Smooth muscle cell (in vitro differentiated cells): ENCODE data around the gene ISL2. TPM values are rescaled to one million over a fixed set of nuclear protein-coding genes. Genes with fewer than 3 reads are reported as not detected.

ENCODE experiments used
- DNase-seq: peaks from one replicate; lab custom pipeline; 2025; ENCODE audit not compliant: unreplicated experiment; lab: John Stamatoyannopoulos, UW
- H2AFZ ChIP-seq: fragments of 200-600 bp; sonication (generic); 2 replicates; pipeline ENCODE4 v1.6.0; 2016; ENCODE audit warnings: antibody characterized with exemption, low read depth, mild to moderate bottlenecking
- H3F3A ChIP-seq: fragments of 200-600 bp; sonication (generic); 2 replicates; pipeline ENCODE4 v1.6.0; 2017; ENCODE audit warnings: antibody characterized with exemption, low read depth
- H3K27ac ChIP-seq: fragments of 200-600 bp; sonication (generic); 2 replicates; pipeline ENCODE4 v1.5.1; 2016; ENCODE audit warnings: low read depth, mild to moderate bottlenecking
- H3K27me3 ChIP-seq: fragments of 200-600 bp; sonication (generic); 2 replicates; pipeline ENCODE4 v1.6.1; 2016; ENCODE audit warnings: low read depth, mild to moderate bottlenecking
- H3K36me3 ChIP-seq: fragments of 200-600 bp; sonication (generic); 2 replicates; pipeline ENCODE4 v1.5.1; 2016; ENCODE audit warnings: low read depth
- H3K4me1 ChIP-seq: fragments of 200-600 bp; sonication (generic); 2 replicates; pipeline ENCODE4 v1.5.1; 2016; ENCODE audit warnings: low read depth
- H3K4me2 ChIP-seq: fragments of 200-600 bp; sonication (generic); 2 replicates; pipeline ENCODE4 v1.6.0; 2016; ENCODE audit warnings: mild to moderate bottlenecking
- H3K4me3 ChIP-seq: fragments of 200-600 bp; sonication (generic); 2 replicates; pipeline ENCODE4 v1.5.1; 2016; ENCODE audit warnings: mild to moderate bottlenecking
- H3K79me2 ChIP-seq: fragments of 200-600 bp; sonication (generic); 2 replicates; pipeline ENCODE4 v1.6.0; 2016; ENCODE audit warnings: low read depth, mild to moderate bottlenecking
- H3K9ac ChIP-seq: fragments of 200-600 bp; sonication (generic); 2 replicates; pipeline ENCODE4 v1.6.0; 2016; ENCODE audit warnings: low read depth
- H3K9me3 ChIP-seq: fragments of 200-600 bp; sonication (generic); replicated peaks from 2 replicates; pipeline ENCODE4 v1.5.1; 2016; ENCODE audit warnings: low read depth
- H4K20me1 ChIP-seq: fragments of 200-600 bp; sonication (generic); 2 replicates; pipeline ENCODE4 v1.6.0; 2016; ENCODE audit warnings: low read depth
- WGBS: methylation state at CpG from one replicate; pipeline ENCODE4 v1.1.7; 2016; ENCODE audit warnings: low lambda C conversion rate; 5-methylcytosine and 5-hydroxymethylcytosine counted together
- polyA plus RNA-seq: library from polyadenylated mRNA; unstranded; fragments of >200 nt; fragmentation: Nextera tagmentation; extraction: Ambion mirVana; gene quantifications from 2 replicates; pipeline ENCODE4 v1.2.1, GENCODE V29; 2016
- total RNA-seq: library from RNA; depleted of rRNA; stranded (reverse); fragments of >200 nt; gene quantifications from 2 replicates; pipeline ENCODE4 v1.2.3, GENCODE V29; 2014
- TF ChIP-seq, protein P1 (sequence below): fragments of 200-600 bp; sonication (generic); IDR thresholded peaks from 2 replicates; pipeline ENCODE4 v1.5.1; 2017; ENCODE audit warnings: borderline replicate concordance, mild to moderate bottlenecking, antibody characterized with exemption; ENCODE audit not compliant: insufficient read depth, poor library complexity, severe bottlenecking

Gene ISL2
- total and polyA plus RNA-seq, 2 experiments from 2014 or later, result 0.22 TPM; not detected in 1

DNA sequence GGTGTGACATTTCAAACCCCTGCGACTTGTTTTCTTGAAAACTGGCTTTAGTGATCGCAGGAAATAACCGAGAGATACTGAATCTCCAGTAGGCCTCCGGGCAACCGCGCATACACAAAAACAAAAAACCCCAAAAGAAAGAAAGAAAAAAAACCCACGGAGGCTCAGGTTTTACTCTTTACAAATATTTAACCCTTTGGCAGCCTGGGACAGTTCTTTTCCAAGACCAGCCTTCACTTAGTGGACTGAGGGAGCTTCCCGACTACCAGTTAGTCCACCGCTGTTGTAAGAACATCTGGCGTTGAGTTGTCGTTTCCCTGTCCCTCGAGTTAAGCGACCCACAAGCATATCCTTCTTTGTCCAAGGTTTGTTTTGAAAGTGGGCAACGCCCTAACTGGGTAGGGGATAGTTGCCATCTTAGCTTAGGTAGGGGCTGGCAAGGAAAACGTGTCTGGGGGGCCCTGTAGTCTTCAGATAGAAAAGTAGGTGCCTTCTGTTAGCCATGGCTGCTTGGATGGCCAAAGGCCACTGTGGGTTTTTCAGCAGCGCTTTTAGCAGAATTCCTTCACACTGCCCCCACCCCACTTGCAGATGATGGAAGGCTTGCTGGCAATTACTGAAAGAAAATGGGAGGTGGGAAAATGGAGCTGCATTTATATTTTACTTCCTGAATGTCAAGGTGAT, 6.9 kb downstream of the ISL2 start:
- TF ChIP-seq, protein P1, sequence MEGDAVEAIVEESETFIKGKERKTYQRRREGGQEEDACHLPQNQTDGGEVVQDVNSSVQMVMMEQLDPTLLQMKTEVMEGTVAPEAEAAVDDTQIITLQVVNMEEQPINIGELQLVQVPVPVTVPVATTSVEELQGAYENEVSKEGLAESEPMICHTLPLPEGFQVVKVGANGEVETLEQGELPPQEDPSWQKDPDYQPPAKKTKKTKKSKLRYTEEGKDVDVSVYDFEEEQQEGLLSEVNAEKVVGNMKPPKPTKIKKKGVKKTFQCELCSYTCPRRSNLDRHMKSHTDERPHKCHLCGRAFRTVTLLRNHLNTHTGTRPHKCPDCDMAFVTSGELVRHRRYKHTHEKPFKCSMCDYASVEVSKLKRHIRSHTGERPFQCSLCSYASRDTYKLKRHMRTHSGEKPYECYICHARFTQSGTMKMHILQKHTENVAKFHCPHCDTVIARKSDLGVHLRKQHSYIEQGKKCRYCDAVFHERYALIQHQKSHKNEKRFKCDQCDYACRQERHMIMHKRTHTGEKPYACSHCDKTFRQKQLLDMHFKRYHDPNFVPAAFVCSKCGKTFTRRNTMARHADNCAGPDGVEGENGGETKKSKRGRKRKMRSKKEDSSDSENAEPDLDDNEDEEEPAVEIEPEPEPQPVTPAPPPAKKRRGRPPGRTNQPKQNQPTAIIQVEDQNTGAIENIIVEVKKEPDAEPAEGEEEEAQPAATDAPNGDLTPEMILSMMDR, result no peak
- Histone ChIP-seq H3K4me1 (peaks cover 37% of the 10 kb centered on the region), H3K36me3 (no peaks in the 10 kb centered on the region), H3K4me3 (no peak overlapping the region), H3K27ac (no peak overlapping the region), H4K20me1 (peaks cover 29% of the 10 kb centered on the region), H3K9ac (no peak overlapping the region), H3K9me3 (no peaks in the 10 kb centered on the region), H3F3A (no peaks in the 10 kb centered on the region), H2AFZ (no peak overlapping the region), H3K27me3 (peaks cover 100% of the 10 kb centered on the region), H3K79me2 (no peaks in the 10 kb centered on the region), H3K4me2 (no peak overlapping the region)
- WGBS, result 11% methylated on average over 16 of the region's 16 CpGs
- no peak for DNase-seq

DNA sequence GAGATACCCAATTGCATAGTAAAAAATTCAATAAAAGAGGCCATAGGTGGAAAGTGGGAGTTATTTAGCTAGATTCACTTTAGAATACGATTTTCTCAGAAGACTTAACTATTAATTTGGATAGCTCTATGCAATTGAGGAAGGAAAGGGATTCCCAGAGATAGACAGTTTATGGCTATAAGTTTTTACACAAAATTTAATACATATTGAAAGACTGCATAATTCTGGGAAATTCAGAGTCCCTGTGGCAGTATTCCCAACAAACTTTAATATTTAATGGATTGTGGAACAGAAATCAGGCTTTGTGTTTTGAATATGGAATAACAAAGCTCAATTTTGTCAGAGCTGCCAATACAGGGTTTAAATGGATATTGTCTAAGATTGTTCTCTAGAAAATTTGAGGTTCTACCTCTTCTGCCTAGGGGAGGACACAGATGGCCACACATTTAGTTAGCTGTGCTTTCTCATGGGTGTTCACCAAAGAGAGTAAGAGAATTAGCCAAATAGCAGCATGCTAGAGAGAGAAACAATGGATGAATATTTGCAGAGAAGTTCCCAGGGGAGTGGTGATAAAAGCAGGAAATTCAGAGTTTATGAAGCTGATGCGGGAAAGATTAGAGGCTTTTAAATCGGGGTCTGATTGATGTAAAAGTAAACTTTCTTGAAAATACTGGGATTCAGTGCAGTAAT, 8.5 kb downstream of the ISL2 start:
- no peak overlapping the region for H3K4me3 ChIP-seq
- H3K4me2 ChIP-seq, result no peak overlapping the region
- no peak overlapping the region for H2AFZ ChIP-seq
- no peak overlapping the region for H3K27ac ChIP-seq
- H3K9me3 ChIP-seq, result no peaks in the 10 kb centered on the region
- WGBS, result 20% methylated on average over 3 of the region's 3 CpGs
- TF ChIP-seq, protein P1, result no peak
- peaks cover 13% of the 10 kb centered on the region for H4K20me1 ChIP-seq
- peaks cover 37% of the 10 kb centered on the region for H3K4me1 ChIP-seq
- no peaks in the 10 kb centered on the region for H3F3A ChIP-seq
- H3K36me3 ChIP-seq, result no peaks in the 10 kb centered on the region
- no peaks in the 10 kb centered on the region for H3K79me2 ChIP-seq
- no peak overlapping the region for H3K9ac ChIP-seq
- H3K27me3 ChIP-seq, result peaks cover 97% of the 10 kb centered on the region
- DNase-seq, result no peak

DNA sequence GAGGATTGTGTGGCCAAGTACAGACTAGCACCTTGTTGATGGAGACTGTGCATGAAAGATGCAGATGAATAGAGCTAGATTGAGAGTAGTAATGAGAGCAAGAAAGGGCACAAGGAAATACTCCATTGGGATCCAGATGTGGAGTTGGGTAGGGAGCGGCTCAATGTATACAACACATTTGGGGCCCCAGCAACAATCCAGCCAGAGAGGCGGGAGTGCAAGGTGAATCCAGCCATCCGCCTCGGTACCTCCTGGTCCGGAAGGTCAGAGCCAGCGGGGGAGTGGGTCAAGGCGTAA, 9.0 kb downstream of the ISL2 start:
- peaks cover 97% of the 10 kb centered on the region for H3K27me3 ChIP-seq
- peaks cover 32% of the 10 kb centered on the region for H3K4me1 ChIP-seq
- H3K4me3 ChIP-seq, result peak overlapping the region; percentile 48
- H4K20me1 ChIP-seq, result peaks cover 11% of the 10 kb centered on the region
- no peaks in the 10 kb centered on the region for H3K36me3 ChIP-seq
- no peak overlapping the region for H2AFZ ChIP-seq
- DNase-seq, result no peak
- no peaks in the 10 kb centered on the region for H3K9me3 ChIP-seq
- H3K9ac ChIP-seq, result no peak overlapping the region
- TF ChIP-seq, protein P1, result no peak
- H3K79me2 ChIP-seq, result no peaks in the 10 kb centered on the region
- no peak overlapping the region for H3K27ac ChIP-seq
- H3K4me2 ChIP-seq, result peak overlapping the region; percentile 85
- 5% methylated on average over 7 of the region's 7 CpGs for WGBS
- no peaks in the 10 kb centered on the region for H3F3A ChIP-seq
